GM12872 (cell line): ENCODE data around the gene ETV6.

Source experiments
- TF ChIP-seq, protein P1 (sequence below): IDR thresholded peaks from 3 replicates; pipeline ENCODE4 v1.5.1; 2011; ENCODE audit warnings: low read depth, mild to moderate bottlenecking, low read length, moderate library complexity; ENCODE audit not compliant: insufficient read depth

ETV6 gene

DNA sequence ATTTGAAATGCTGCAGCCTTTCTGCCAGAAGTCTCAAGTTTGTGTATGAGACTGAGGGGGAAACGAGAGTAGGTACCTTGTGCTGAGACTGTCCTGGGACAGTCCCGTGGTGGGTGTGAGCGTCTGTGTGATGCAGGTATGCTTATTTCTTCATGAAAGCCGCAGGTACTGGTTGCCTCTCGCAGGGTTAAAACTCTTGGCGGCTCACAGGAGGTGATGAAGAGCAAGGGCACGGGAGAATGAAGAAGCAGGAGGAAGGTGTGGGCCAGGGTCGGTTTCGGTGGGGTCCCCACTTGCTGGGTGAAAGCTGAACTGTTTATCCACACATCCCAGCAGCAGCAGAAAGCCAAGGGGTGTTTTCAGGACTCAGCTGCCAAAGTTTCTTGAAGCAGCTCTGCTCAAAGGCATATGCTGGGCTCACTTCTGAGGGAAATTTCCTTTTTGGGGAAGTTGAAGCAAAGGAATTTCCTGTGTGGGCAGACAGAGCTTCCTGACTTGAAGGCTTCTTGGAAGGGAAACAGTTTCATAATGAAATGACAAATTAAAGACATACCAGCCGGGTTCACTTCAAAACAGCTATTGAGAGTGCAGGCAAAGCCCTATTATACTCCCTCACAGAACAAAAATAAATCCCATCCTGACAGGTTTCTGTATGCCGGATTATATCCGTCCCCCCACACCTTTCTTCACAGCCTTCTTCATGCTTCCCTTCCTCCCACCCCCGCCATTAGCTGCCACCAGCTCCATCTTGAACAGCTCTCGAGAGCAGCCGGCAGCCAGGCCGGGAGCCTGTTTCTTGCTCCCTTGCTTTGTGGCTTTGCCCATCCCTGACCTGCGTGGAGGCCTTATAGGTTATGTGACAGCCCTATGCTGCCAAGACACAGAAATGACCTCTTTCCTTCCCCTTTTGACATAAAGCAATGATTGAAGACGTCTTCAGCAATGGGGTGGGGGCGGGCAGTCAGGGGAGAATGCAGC lies 116.6 kb downstream of the ETV6 start:
- TF ChIP-seq, protein P1, sequence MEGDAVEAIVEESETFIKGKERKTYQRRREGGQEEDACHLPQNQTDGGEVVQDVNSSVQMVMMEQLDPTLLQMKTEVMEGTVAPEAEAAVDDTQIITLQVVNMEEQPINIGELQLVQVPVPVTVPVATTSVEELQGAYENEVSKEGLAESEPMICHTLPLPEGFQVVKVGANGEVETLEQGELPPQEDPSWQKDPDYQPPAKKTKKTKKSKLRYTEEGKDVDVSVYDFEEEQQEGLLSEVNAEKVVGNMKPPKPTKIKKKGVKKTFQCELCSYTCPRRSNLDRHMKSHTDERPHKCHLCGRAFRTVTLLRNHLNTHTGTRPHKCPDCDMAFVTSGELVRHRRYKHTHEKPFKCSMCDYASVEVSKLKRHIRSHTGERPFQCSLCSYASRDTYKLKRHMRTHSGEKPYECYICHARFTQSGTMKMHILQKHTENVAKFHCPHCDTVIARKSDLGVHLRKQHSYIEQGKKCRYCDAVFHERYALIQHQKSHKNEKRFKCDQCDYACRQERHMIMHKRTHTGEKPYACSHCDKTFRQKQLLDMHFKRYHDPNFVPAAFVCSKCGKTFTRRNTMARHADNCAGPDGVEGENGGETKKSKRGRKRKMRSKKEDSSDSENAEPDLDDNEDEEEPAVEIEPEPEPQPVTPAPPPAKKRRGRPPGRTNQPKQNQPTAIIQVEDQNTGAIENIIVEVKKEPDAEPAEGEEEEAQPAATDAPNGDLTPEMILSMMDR, result no peak

DNA sequence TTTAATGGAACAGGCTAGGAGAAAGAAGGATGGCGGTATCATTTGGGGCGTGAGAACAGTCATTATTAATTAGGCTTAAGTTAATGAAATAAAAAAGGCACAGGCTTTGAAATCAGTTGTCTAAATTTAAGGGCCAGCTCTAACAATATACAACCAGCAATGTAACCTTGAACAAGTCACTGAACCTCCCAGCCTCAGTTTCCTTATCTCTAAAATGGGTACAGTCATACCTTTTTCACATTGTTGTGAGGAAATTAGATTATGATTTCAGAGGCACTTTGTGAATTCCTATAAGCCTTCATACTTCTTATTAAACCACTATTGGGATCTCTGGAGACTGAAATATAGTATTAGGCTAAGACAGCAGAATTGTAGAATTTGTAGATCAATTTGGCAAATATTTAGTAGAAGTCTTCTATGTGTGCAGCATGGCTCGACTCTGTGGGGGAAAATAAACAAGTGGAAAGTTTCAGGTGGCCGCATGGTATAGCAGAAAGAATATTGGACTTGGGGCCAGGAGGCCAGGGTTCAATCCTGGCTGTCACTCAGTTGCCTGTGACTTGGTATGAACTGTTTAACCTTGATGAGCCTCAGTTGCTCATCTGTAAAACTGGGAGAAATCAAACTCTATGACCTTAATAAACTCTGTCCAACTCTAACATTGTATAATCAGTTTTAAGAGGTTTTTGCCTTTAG lies 117.7 kb downstream of the ETV6 start:
- TF ChIP-seq, protein P1, result no peak

DNA sequence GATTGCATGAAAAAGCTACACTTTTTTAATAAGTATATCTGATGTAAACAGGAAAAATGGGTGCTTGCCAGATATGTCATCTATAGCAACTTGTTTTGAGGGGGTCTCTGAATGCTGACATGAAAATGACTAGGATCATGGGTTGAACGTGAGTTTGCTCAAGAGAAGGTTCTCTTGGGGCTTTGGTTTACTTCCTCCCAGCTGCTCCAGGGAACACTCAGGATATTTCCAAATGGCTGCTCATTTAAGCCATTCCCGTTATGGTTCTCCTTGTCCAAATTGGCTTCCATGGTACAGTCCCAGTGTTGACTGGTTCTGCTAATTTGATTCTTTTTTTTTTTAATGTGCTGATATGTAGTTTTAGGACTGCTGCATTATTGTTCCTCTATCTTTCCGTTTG lies 118.3 kb downstream of the ETV6 start:
- TF ChIP-seq, protein P1, result no peak

DNA sequence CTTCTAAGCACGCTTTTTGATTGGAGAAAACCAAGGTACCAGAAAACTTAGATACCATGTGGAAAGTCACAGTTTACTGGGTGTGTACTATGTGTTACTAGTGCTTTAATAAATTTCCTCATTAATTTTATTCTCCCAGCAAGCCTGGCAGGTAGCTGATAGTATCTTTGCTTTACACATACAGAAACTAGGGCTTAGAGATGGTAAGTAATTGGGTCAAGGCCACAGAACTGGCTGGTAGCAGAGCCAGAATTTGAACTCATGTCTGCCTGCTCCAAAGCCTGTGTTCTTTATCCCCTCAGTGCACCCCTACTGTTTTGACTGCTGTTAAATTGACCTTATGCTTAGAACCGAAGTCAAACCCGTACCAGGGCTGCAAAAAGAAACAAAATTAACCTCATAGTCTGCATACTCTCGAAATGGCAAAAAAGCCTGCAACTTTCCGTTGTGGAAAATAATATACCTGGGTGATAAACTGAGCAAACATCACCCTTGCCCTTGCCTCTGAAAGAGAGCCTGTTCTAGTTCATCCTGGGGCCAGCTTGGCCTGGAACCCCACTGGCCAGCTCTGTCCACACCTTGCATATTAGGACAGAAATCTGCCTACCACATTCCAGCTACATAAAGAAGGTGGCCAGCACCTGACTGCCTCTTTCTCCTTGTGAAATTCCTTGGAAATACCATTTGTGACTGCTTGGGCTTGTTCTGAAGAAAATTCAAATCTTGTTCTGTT lies 118.9 kb downstream of the ETV6 start:
- TF ChIP-seq, protein P1, result no peak

DNA sequence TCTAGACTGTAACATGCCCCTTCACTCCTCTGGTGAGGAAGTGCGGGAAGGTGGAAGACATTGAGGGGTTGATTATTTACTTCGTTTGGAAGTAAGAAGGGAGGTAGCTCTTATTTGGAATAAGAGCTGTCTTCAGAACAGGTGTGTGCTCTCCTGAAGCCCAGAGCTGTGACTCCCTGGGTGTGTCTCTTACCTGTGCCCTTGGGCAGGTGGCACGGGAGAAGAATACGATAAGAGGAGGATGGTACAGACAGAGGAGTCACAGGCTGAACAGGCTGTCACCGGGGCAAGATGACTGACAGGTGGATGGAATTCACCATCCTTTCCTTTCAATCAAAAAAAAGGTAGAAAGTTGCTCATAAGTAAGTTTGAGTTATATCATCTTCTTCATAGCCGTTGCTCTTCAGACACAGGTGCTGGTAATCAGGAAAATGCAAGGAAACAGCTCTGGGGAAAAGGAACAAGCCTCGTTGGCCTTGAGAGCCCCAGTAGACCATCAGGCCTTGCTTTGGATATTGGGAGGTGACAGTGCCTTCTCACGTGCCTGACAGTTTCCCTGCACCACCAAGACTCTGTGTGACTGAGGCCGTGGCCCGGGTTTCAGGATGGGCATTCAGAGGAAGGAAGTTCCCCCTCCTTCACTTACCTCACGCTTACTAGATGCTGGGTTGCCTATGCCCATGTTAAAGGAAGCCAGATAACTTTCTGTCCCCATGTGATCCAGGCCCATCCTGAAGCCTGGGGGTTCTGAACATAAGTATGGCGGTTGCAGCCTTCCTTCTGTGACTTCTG lies 120.4 kb downstream of the ETV6 start:
- TF ChIP-seq, protein P1, result no peak

DNA sequence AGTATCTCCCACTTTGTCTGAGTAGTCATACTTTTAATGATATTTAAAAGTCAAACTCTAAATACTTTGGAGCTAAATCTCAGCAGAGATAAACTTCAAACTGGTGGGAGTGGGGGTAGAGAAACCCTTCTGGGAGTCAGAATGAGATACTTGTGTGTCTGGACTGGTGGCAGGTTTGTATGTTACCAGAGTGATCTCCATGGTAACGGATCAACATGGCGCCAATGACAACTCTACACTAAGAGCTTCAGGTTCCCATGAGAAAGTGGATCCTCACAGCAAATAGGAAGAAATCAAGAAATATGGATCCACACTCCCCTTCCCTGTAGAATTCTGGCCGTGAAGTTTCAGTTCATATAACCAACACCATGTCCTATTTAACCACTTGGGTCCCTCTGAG lies 121.9 kb downstream of the ETV6 start:
- TF ChIP-seq, protein P1, result no peak
